HCT116 (cell line): ENCODE results near the gene TOLLIP. TPM values are rescaled to one million over a fixed set of nuclear protein-coding genes. Genes with fewer than 3 reads are reported as not detected.

Experiments used
- ATAC-seq: fragments of 200-7000 bp; cut with Tn5 transposase; 2 replicates; pipeline ENCODE4 v1.9.1; 2020; ENCODE audit warnings: mild to moderate bottlenecking, moderate library complexity
- BruUV-seq: library from RNA; stranded (reverse); fragments of 400-500 nt; replicated peaks from 2 replicates; lab custom pipeline; 2021; lab: Mats Ljungman, UMichigan
- CTCF ChIA-PET: fragments of 300-600 bp; sonication (Branson Sonifier 250); formaldehyde crosslinking; loops from one replicate; lab custom pipeline; 2021; ENCODE audit warnings: antibody characterized with exemption; lab: Charles Lee
- POLR2A ChIA-PET: fragments of 300-600, 350-600 bp; sonication (Branson Sonifier 250); formaldehyde crosslinking; loops from one replicate; lab custom pipeline; 2021; ENCODE audit warnings: antibody characterized with exemption; lab: Charles Lee
- RAD21 ChIA-PET, 2 experiments: fragments of 300-600 bp; sonication (Branson Sonifier 250); formaldehyde crosslinking; loops; one replicate each; lab custom pipeline; 2023; ENCODE audit warnings: low total read pairs in 2 of 2; ENCODE audit not compliant: uncharacterized antibody in 2 of 2, unreplicated experiment in 2 of 2, low non-redundant PET in 1 of 2; lab: Charles Lee
- DNase-seq: peaks from one replicate; pipeline ENCODE4 v3.0.0-alpha.2; 2010; ENCODE audit warnings: low read depth, low spot score
- H2AFZ ChIP-seq: fragments of 200-600 bp; shearing (Covaris generic), sonication (generic); 2 replicates; pipeline ENCODE4 v1.6.1; 2017; ENCODE audit warnings: low read depth, mixed run types, mixed read lengths, antibody characterized with exemption, low read length; ENCODE audit not compliant: poor library complexity, severe bottlenecking
- H3K27ac ChIP-seq: 2 replicates; pipeline ENCODE4 v1.5.1; 2012; ENCODE audit warnings: low read depth, low read length
- H3K27me3 ChIP-seq: fragments of 200-600 bp; sonication (generic); 2 replicates; pipeline ENCODE4 v1.6.1; 2016; ENCODE audit warnings: mixed run types, low read length, mixed read lengths; ENCODE audit not compliant: insufficient read depth
- H3K36me3 ChIP-seq, 2 experiments: fragments of 200-500 bp in 1 of 2; fragments of 200-600 bp in 1 of 2; sonication (Bioruptor generic) in 1 of 2; sonication (generic) in 1 of 2; 2 replicates each; pipeline versions ENCODE4 v1.5.1 to v1.6.1; 2014 to 2016; ENCODE audit warnings: low read length in 2 of 2, inconsistent platforms in 1 of 2, mixed read lengths in 1 of 2, mixed run types in 1 of 2; ENCODE audit not compliant: insufficient read depth in 2 of 2, control insufficient read depth in 1 of 2
- H3K4me1 ChIP-seq, 2 experiments: fragments of 200-600 bp in 1 of 2; sonication (generic) in 1 of 2; 2 replicates each; pipeline versions ENCODE4 v1.5.1 to v1.6.1; 2012 to 2017; ENCODE audit warnings: low read length in 2 of 2, inconsistent platforms in 1 of 2, mild to moderate bottlenecking in 1 of 2, mixed read lengths in 1 of 2, mixed run types in 1 of 2, moderate library complexity in 1 of 2; ENCODE audit not compliant: insufficient read depth in 2 of 2, control insufficient read depth in 1 of 2
- H3K4me2 ChIP-seq: fragments of 200-600 bp; sonication (generic); 2 replicates; pipeline ENCODE4 v1.6.1; 2017; ENCODE audit warnings: mixed run types, low read length, mixed read lengths
- H3K4me3 ChIP-seq, 2 experiments: fragments of 200-600 bp in 1 of 2; sonication (generic) in 1 of 2; replicated peaks in 1 of 2; 2 replicates each; pipeline ENCODE4 v1.5.1; 2011 to 2016; ENCODE audit warnings: low read length in 2 of 2, control low read depth in 1 of 2, low read depth in 1 of 2, mild to moderate bottlenecking in 1 of 2, mixed read lengths in 1 of 2, mixed run types in 1 of 2
- H3K79me2 ChIP-seq: fragments of 200-600 bp; sonication (generic); 2 replicates; pipeline ENCODE4 v1.6.1; 2017; ENCODE audit warnings: mild to moderate bottlenecking, mixed run types, low read length, moderate library complexity, mixed read lengths; ENCODE audit not compliant: insufficient read depth
- H3K9ac ChIP-seq: fragments of 200-600 bp; sonication (generic); 2 replicates; pipeline ENCODE4 v1.6.1; 2016; ENCODE audit warnings: low read length, mixed read lengths
- H3K9me2 ChIP-seq: fragments of 200-600 bp; sonication (generic), shearing (Covaris generic); 2 replicates; pipeline ENCODE4 v1.6.1; 2017; ENCODE audit warnings: mixed run types, mild to moderate bottlenecking, moderate library complexity; ENCODE audit not compliant: insufficient read depth
- H3K9me3 ChIP-seq, 2 experiments: fragments of 200-500 bp in 1 of 2; fragments of 200-600 bp in 1 of 2; sonication (Bioruptor generic) in 1 of 2; sonication (generic) in 1 of 2; 2 replicates each; pipeline ENCODE4 v1.6.1; 2014 to 2017; ENCODE audit warnings: low read length in 2 of 2, mixed read lengths in 2 of 2, inconsistent platforms in 1 of 2, low read depth in 1 of 2, mild to moderate bottlenecking in 1 of 2, mixed run types in 1 of 2, moderate library complexity in 1 of 2; ENCODE audit not compliant: control insufficient read depth in 1 of 2, insufficient read depth in 1 of 2
- H4K20me1 ChIP-seq: fragments of 200-600 bp; sonication (generic), shearing (Covaris generic); 2 replicates; pipeline ENCODE4 v1.6.1; 2017; ENCODE audit warnings: mixed run types, mild to moderate bottlenecking, moderate library complexity; ENCODE audit not compliant: insufficient read depth
- EZH2 ChIP-seq: fragments of 200-600 bp; sonication (generic); IDR thresholded peaks from 2 replicates; pipeline ENCODE4 v1.6.1; 2017; ENCODE audit warnings: antibody characterized with exemption, mixed run types
- EZH2phosphoT487 ChIP-seq: fragments of 200-600 bp; IDR thresholded peaks from 2 replicates; pipeline ENCODE4 v1.6.1; 2018; ENCODE audit warnings: antibody characterized with exemption, borderline replicate concordance
- RAD21 ChIP-seq: IDR thresholded peaks from 2 replicates; pipeline ENCODE4 v1.6.1; 2012; ENCODE audit warnings: low read depth, mild to moderate bottlenecking
- ZFX ChIP-seq: fragments of 450-650 bp; IDR thresholded peaks from 2 replicates; pipeline ENCODE4 v1.6.1; 2017
- intact Hi-C: fragments of 100-400 bp; cut with micrococcal nuclease; formaldehyde crosslinking; loops from 2 replicates; pipeline ENCODE4 v1.10.0; 2022
- total RNA-seq: library from RNA; stranded (reverse); gene quantifications from one replicate; pipeline ENCODE4 v1.2.1, GENCODE V29; 2021; ENCODE audit not compliant: unreplicated experiment
- TF ChIP-seq, protein P1 (sequence below): IDR thresholded peaks from 2 replicates; pipeline ENCODE4 v1.6.1; 2011; ENCODE audit warnings: mild to moderate bottlenecking, low read length, moderate library complexity; ENCODE audit not compliant: insufficient replicate concordance; ENCODE audit errors: extremely low read depth
- TF ChIP-seq, protein P2 (sequence below): IDR thresholded peaks from 2 replicates; pipeline ENCODE4 v1.6.1; 2012

TOLLIP gene
- total RNA-seq, 1 experiment from 2014 or later, result 28.5 TPM

GRCh38 chr11:1285876-1286275 lies 23.6 kb downstream of the TOLLIP start:
- Histone ChIP-seq H4K20me1 (no peaks in the 10 kb centered on the region), H3K4me3 (no peak overlapping the region), H3K36me3 (0 out of 4 replicates have a peak, but pooled peaks cover 0 to 6% of the 10 kb centered on the region in 2 experiments), H3K9ac (no peak overlapping the region), H3K27ac (no peak overlapping the region), H3K9me3 (no peaks in the 10 kb centered on the region), H2AFZ (no peak overlapping the region), H3K4me1 (no peaks in the 10 kb centered on the region), H3K4me2 (no peak overlapping the region), H3K9me2 (no peaks in the 10 kb centered on the region), H3K27me3 (no peaks in the 10 kb centered on the region), H3K79me2 (no peaks in the 10 kb centered on the region)
- TF ChIP-seq, protein P1, sequence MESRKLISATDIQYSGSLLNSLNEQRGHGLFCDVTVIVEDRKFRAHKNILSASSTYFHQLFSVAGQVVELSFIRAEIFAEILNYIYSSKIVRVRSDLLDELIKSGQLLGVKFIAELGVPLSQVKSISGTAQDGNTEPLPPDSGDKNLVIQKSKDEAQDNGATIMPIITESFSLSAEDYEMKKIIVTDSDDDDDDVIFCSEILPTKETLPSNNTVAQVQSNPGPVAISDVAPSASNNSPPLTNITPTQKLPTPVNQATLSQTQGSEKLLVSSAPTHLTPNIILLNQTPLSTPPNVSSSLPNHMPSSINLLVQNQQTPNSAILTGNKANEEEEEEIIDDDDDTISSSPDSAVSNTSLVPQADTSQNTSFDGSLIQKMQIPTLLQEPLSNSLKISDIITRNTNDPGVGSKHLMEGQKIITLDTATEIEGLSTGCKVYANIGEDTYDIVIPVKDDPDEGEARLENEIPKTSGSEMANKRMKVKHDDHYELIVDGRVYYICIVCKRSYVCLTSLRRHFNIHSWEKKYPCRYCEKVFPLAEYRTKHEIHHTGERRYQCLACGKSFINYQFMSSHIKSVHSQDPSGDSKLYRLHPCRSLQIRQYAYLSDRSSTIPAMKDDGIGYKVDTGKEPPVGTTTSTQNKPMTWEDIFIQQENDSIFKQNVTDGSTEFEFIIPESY, result no peak
- TF ChIP-seq RAD21 (no peak), ZFX (no peak), EZH2 (no peak)
- ChIA-PET CTCF (no interaction called here), POLR2A (no interaction called here), RAD21 (no interaction called here)
- intact Hi-C loops, result no loop called here
- no peak for ATAC-seq
- no peak for DNase-seq
- no TSS peak for BruUV-seq

DNA sequence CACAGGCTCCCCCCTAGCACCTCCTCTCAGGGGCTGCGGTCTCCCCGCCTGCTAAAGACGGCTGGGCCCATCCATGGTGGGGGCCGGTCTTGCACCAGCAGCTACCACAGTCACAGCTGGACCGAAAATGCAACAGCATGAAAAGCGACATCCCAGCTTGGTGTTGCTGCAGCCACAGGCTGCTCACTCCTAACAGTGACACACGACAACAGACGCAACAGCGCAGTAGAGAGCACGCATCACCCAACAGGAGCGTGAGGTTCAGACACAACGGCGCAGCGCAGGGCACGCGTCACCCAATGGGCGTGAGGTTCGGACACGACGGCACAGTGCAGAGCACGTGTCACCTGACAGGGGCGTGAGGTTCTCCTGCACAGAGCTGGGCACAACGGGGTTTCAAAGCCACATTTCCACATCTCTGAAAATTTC lies 24.1 kb downstream of the TOLLIP start:
- DNase-seq, result no peak
- H3K4me2 ChIP-seq, result no peak overlapping the region
- no peak overlapping the region for H3K9ac ChIP-seq
- CTCF ChIA-PET, result no interaction called here
- no TSS peak for BruUV-seq
- no peaks in the 10 kb centered on the region for H3K9me3 ChIP-seq
- no peaks in the 10 kb centered on the region for H3K9me2 ChIP-seq
- POLR2A ChIA-PET, result no interaction called here
- intact Hi-C loops, result no loop called here
- 0 out of 4 replicates have a peak, but pooled peaks cover 0 to 6% of the 10 kb centered on the region in 2 experiments for H3K36me3 ChIP-seq
- H3K4me1 ChIP-seq, result no peaks in the 10 kb centered on the region
- no peaks in the 10 kb centered on the region for H3K79me2 ChIP-seq
- H3K27me3 ChIP-seq, result no peaks in the 10 kb centered on the region
- no peak overlapping the region for H3K27ac ChIP-seq
- no peaks in the 10 kb centered on the region for H4K20me1 ChIP-seq
- RAD21 ChIA-PET, result no interaction called here
- no peak for TF ChIP-seq EZH2phosphoT487
- TF ChIP-seq, protein P2, sequence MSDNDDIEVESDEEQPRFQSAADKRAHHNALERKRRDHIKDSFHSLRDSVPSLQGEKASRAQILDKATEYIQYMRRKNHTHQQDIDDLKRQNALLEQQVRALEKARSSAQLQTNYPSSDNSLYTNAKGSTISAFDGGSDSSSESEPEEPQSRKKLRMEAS, result no peak
- TF ChIP-seq, all 23 proteins: peak for 0
- Histone ChIP-seq H3K4me3 (no peak overlapping the region), H2AFZ (no peak overlapping the region)
- ATAC-seq, result no peak
